Liver (tissue), 9 donors: ENCODE measurements around the gene TGM5. TPM values are rescaled to one million over a fixed set of nuclear protein-coding genes. Genes with fewer than 3 reads are reported as not detected.
"Not testable (repeated sequence)": the region's sequence is repeated elsewhere in the genome, so short reads cannot be mapped to it uniquely, and the experiment has no call there.

Experiments
- DNase-seq: peaks from one replicate; pipeline ENCODE4 v3.0.0-alpha.2; 2017; ENCODE audit warnings: low spot score
- H3K27ac ChIP-seq, 2 donors: one replicate each; pipeline ENCODE4 v1.7.0; 2013; ENCODE audit warnings: inconsistent platforms in 2 of 2, low read length in 2 of 2, control low read depth in 1 of 2, low read depth in 1 of 2, mild to moderate bottlenecking in 1 of 2
- H3K27me3 ChIP-seq, 4 donors: one replicate each; pipeline versions ENCODE4 v1.6.1 to v1.7.0; 2013; ENCODE audit warnings: low read length in 3 of 4, inconsistent platforms in 1 of 4, mild to moderate bottlenecking in 1 of 4, moderate library complexity in 1 of 4; ENCODE audit not compliant: control insufficient read depth in 4 of 4, insufficient read depth in 4 of 4
- H3K36me3 ChIP-seq, 4 donors: one replicate each; pipeline versions ENCODE4 v1.6.1 to v1.7.0; 2013; ENCODE audit warnings: low read length in 3 of 4, mild to moderate bottlenecking in 3 of 4, low read depth in 1 of 4, moderate library complexity in 1 of 4; ENCODE audit not compliant: control insufficient read depth in 4 of 4, insufficient read depth in 3 of 4
- H3K4me1 ChIP-seq, 4 donors: one replicate each; pipeline versions ENCODE4 v1.6.1 to v1.7.0; 2013; ENCODE audit warnings: low read length in 3 of 4, mild to moderate bottlenecking in 3 of 4, moderate library complexity in 1 of 4; ENCODE audit not compliant: control insufficient read depth in 4 of 4, insufficient read depth in 4 of 4
- H3K4me3 ChIP-seq, 3 donors: one replicate each; pipeline versions ENCODE4 v1.6.1 to v1.7.0; 2013; ENCODE audit warnings: low read length in 3 of 3, control low read depth in 1 of 3, low read depth in 1 of 3, mild to moderate bottlenecking in 1 of 3
- H3K9ac ChIP-seq, 2 donors: one replicate each; pipeline ENCODE4 v1.7.0; 2013; ENCODE audit warnings: low read length in 2 of 2, mild to moderate bottlenecking in 2 of 2, moderate library complexity in 2 of 2, control low read depth in 1 of 2, low read depth in 1 of 2
- H3K9me3 ChIP-seq, 4 donors: one replicate each; pipeline versions ENCODE4 v1.6.1 to v1.7.0; 2013; ENCODE audit warnings: low read length in 3 of 4; ENCODE audit not compliant: control insufficient read depth in 4 of 4
- ATF3 ChIP-seq: IDR thresholded peaks from 2 replicates; pipeline ENCODE4 v1.6.1; 2016; ENCODE audit warnings: antibody characterized with exemption
- EGR1 ChIP-seq, 2 donors: IDR thresholded peaks; 2 replicates each; pipeline ENCODE4 v1.6.1; 2016 to 2018; ENCODE audit warnings: antibody characterized with exemption in 2 of 2, low read depth in 2 of 2
- FOXA1 ChIP-seq: IDR thresholded peaks from 2 replicates; pipeline ENCODE4 v1.6.1; 2016; ENCODE audit warnings: antibody characterized with exemption
- FOXA2 ChIP-seq: IDR thresholded peaks from 2 replicates; pipeline ENCODE4 v1.6.1; 2016; ENCODE audit warnings: antibody characterized with exemption
- GABPA ChIP-seq, 2 donors: IDR thresholded peaks in 1 of 2; conservative IDR thresholded peaks in 1 of 2; 2 replicates each; pipeline ENCODE4 v1.6.1; 2016; ENCODE audit warnings: antibody characterized with exemption in 2 of 2, mild to moderate bottlenecking in 1 of 2, moderate library complexity in 1 of 2
- HNF4A ChIP-seq, 2 donors: conservative IDR thresholded peaks; 2 replicates each; pipeline ENCODE4 v1.6.1; 2016; ENCODE audit warnings: antibody characterized with exemption in 2 of 2, mild to moderate bottlenecking in 2 of 2
- HNF4G ChIP-seq: IDR thresholded peaks from 2 replicates; pipeline ENCODE4 v1.6.1; 2016; ENCODE audit warnings: antibody characterized with exemption
- JUND ChIP-seq, 2 donors: IDR thresholded peaks; 2 replicates each; pipeline ENCODE4 v1.6.1; 2016; ENCODE audit warnings: antibody characterized with exemption in 2 of 2
- MAX ChIP-seq: IDR thresholded peaks from 2 replicates; pipeline ENCODE4 v1.6.1; 2016; ENCODE audit warnings: antibody characterized with exemption
- NR2F2 ChIP-seq: IDR thresholded peaks from 2 replicates; pipeline ENCODE4 v1.6.1; 2016; ENCODE audit warnings: antibody characterized with exemption
- RAD21 ChIP-seq, 2 donors: IDR thresholded peaks; 2 replicates each; pipeline ENCODE4 v1.6.1; 2016; ENCODE audit warnings: antibody characterized with exemption in 2 of 2, mild to moderate bottlenecking in 2 of 2
- REST ChIP-seq: IDR thresholded peaks from 2 replicates; pipeline ENCODE4 v1.6.1; 2016; ENCODE audit warnings: antibody characterized with exemption, mild to moderate bottlenecking
- RXRA ChIP-seq, 2 donors: IDR thresholded peaks; 2 replicates each; pipeline ENCODE4 v1.6.1; 2017 to 2018; ENCODE audit warnings: antibody characterized with exemption in 2 of 2, mild to moderate bottlenecking in 1 of 2
- SP1 ChIP-seq: IDR thresholded peaks from 2 replicates; pipeline ENCODE4 v1.6.1; 2018; ENCODE audit warnings: antibody characterized with exemption, mild to moderate bottlenecking
- TAF1 ChIP-seq: conservative IDR thresholded peaks from 2 replicates; pipeline ENCODE4 v1.6.1; 2016; ENCODE audit warnings: antibody characterized with exemption, mild to moderate bottlenecking
- YY1 ChIP-seq: IDR thresholded peaks from 2 replicates; pipeline ENCODE4 v1.6.1; 2016; ENCODE audit warnings: antibody characterized with exemption, mild to moderate bottlenecking
- ZBTB33 ChIP-seq: IDR thresholded peaks from 2 replicates; pipeline ENCODE4 v1.6.1; 2016; ENCODE audit warnings: antibody characterized with exemption
- WGBS: extraction: QIAGEN DNeasy Blood & Tissue Kit; methylation state at CpG from one replicate; pipeline ENCODE4 v1.1.7; 2013; 5-methylcytosine and 5-hydroxymethylcytosine counted together
- polyA plus RNA-seq, 2 donors: library from polyadenylated mRNA; stranded (reverse) in 1 of 2; unstranded in 1 of 2; fragments of 200-250 nt in 1 of 2; fragments of >200 nt in 1 of 2; fragmentation: Nextera tagmentation in 1 of 2; extraction: Ambion mirVana in 1 of 2; gene quantifications; one replicate each; pipeline versions ENCODE4 v1.2.1 to v1.2.3, GENCODE V29; 2013 to 2015
- total RNA-seq, 2 donors: library from RNA; depleted of rRNA; stranded (reverse); fragments of >200 nt; gene quantifications; one replicate each; pipeline ENCODE4 v1.2.3, GENCODE V29; 2014
- TF ChIP-seq, protein P1 (sequence below): fragments of 150-350 bp; IDR thresholded peaks from 2 replicates; pipeline ENCODE4 v1.5.1; 2017; ENCODE audit warnings: improper control_type of control experiment, low read depth, low read length; ENCODE audit not compliant: missing input control
- donor health status: healthy.
- donor health status: healthy.
- donor health status: healthy.
- donor health status: healthy.
- donor health status: healthy.

TGM5 gene
- total and polyA plus RNA-seq, 4 donors = not detected

DNA sequence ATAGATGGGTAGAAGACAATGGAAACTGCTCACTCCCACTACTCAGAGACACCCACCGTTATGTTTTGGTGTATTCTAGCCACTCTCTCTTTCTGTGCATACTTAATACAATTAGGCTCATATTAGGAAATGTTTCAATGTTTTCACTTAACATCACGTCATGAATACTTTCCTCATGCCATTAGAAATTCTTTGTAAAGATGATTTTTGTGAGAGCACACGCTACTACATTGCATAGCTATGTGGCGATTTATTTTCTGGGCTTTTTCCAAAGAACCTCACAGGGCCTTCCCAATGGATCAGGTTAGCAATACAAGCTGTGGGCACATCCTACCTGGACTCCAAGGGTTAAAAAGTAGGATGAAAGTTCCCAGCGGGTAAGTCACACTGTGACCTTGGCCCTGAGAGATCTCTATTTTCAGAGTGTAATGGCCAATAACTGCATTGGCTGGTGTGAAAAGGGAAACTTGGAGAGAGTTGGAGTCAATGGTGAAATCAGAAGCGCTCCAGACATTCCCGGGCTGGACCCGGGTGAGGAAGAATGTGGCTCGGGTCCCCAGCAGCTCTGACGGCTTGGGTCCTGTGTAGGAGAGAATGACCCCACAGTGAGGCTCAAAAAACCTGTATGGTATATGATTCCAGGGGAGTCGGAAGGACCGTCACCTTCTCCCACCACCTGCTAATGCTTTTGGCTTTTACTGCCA, 25.8 kb upstream of the TGM5 start:
- 63% methylated on average over 12 of the region's 12 CpGs for WGBS
- no peak overlapping the region for H3K9ac ChIP-seq
- TF ChIP-seq FOXA1 = no peak
- no peak for TF ChIP-seq GABPA (IDR thresholded peaks at IDR 0.05 in 1 of 2, conservative IDR thresholded peaks at IDR 0.05 in 1 of 2)
- TF ChIP-seq EGR1 (IDR thresholded peaks at IDR 0.05; ENCODE audit: low read depth in 2 of 2) = no peak
- TF ChIP-seq ZBTB33 = no peak
- no peak for TF ChIP-seq MAX
- no peak for TF ChIP-seq RAD21 (IDR thresholded peaks at IDR 0.05)
- TF ChIP-seq JUND (IDR thresholded peaks at IDR 0.05) = no peak
- no peak for TF ChIP-seq NR2F2
- no peak for TF ChIP-seq RXRA (IDR thresholded peaks at IDR 0.05)
- no peak for TF ChIP-seq SP1
- no peak for TF ChIP-seq TAF1
- no peak for TF ChIP-seq REST
- no peak for TF ChIP-seq HNF4A (conservative IDR thresholded peaks at IDR 0.05)
- TF ChIP-seq YY1 = no peak
- no peak for TF ChIP-seq HNF4G
- TF ChIP-seq, protein P1, sequence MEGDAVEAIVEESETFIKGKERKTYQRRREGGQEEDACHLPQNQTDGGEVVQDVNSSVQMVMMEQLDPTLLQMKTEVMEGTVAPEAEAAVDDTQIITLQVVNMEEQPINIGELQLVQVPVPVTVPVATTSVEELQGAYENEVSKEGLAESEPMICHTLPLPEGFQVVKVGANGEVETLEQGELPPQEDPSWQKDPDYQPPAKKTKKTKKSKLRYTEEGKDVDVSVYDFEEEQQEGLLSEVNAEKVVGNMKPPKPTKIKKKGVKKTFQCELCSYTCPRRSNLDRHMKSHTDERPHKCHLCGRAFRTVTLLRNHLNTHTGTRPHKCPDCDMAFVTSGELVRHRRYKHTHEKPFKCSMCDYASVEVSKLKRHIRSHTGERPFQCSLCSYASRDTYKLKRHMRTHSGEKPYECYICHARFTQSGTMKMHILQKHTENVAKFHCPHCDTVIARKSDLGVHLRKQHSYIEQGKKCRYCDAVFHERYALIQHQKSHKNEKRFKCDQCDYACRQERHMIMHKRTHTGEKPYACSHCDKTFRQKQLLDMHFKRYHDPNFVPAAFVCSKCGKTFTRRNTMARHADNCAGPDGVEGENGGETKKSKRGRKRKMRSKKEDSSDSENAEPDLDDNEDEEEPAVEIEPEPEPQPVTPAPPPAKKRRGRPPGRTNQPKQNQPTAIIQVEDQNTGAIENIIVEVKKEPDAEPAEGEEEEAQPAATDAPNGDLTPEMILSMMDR = no peak
- TF ChIP-seq ATF3 = no peak
- TF ChIP-seq FOXA2 = no peak
- no peak for DNase-seq
- no peaks in the 10 kb centered on the region for H3K4me1 ChIP-seq
- no peak overlapping the region for H3K4me3 ChIP-seq
- peaks cover 0 to 8% (median 3%) of the 10 kb centered on the region in 4 donors for H3K27me3 ChIP-seq
- no peaks in the 10 kb centered on the region for H3K36me3 ChIP-seq
- no peaks in the 10 kb centered on the region for H3K9me3 ChIP-seq
- no peak overlapping the region for H3K27ac ChIP-seq

DNA sequence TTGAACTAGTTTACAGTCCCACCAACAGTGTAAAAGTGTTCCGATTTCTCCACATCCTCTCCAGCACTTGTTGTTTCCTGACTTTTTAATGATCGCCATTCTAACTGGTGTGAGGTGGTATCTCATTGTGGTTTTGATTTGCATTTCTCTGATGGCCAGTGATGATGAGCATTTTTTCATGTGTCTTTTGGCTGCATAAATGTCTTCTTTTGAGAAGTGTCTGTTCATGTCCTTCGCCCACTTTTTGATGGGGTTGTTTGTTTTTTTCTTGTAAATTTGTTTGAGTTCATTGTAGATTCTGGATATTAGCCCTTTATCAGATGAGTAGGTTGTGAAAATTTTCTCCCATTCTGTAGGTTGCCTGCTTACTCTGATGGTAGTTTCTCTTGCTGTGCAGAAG, 22.9 kb upstream of the TGM5 start:
- 100% methylated on average over 2 of the region's 3 CpGs for WGBS
- H3K36me3 ChIP-seq, H3K27me3 ChIP-seq, H3K9me3 ChIP-seq, H3K4me1 ChIP-seq, H3K4me3 ChIP-seq, DNase-seq, H3K27ac ChIP-seq, H3K9ac ChIP-seq: not testable (repeated sequence)
